HG02571 (cell line): ENCODE measurements around the gene RERG.

Source experiments
- ATAC-seq: cut with Tn5 transposase; IDR thresholded peaks from one replicate; pipeline ENCODE4 v1.9.1; 2021; ENCODE audit warnings: mild to moderate bottlenecking, moderate library complexity; ENCODE audit not compliant: unreplicated experiment

Gene RERG

GRCh38 chr12:15220915-15221885, at the start of gene RERG:
TSS of gene RERG (minus strand) at chr12:15221417. CDS start at chr12:15217489, 3,928 bp downstream.
- peak; percentile 91 for ATAC-seq

GRCh38 chr12:15270591-15270990, 49.4 kb upstream of the RERG start:
- ATAC-seq, result no peak

GRCh38 chr12:15268927-15269552, 47.8 kb upstream of the RERG start:
- no peak for ATAC-seq

- ATAC-seq, result no peak
Observed at GRCh38 chr12:15268309-15268708, 47.1 kb upstream of the RERG start.

GRCh38 chr12:15265875-15266274, 44.7 kb upstream of the RERG start:
- no peak for ATAC-seq

GRCh38 chr12:15256761-15257160, 35.5 kb upstream of the RERG start:
- ATAC-seq, result no peak

GRCh38 chr12:15253990-15254389, 32.8 kb upstream of the RERG start:
- ATAC-seq, result no peak

GRCh38 chr12:15244926-15245325, 23.7 kb upstream of the RERG start:
- ATAC-seq, result no peak

GRCh38 chr12:15244341-15244740, 23.1 kb upstream of the RERG start:
- no peak for ATAC-seq

GRCh38 chr12:15243102-15243501, 21.9 kb upstream of the RERG start:
- no peak for ATAC-seq

GRCh38 chr12:15240898-15241297, 19.7 kb upstream of the RERG start:
- no peak for ATAC-seq

- no peak for ATAC-seq
Observed at GRCh38 chr12:15234508-15234907, 13.3 kb upstream of the RERG start.

GRCh38 chr12:15234011-15234410, 12.8 kb upstream of the RERG start:
- ATAC-seq, result no peak

- no peak for ATAC-seq
Observed at GRCh38 chr12:15232959-15233358, 11.7 kb upstream of the RERG start.

- ATAC-seq, result no peak
Observed at GRCh38 chr12:15231493-15231892, 10.3 kb upstream of the RERG start.

- ATAC-seq, result no peak
Observed at GRCh38 chr12:15230751-15231150, 9.5 kb upstream of the RERG start.

GRCh38 chr12:15230137-15230536, 8.9 kb upstream of the RERG start:
- no peak for ATAC-seq

GRCh38 chr12:15227004-15227679, 5.9 kb upstream of the RERG start:
- ATAC-seq, result no peak

- ATAC-seq, result peak; percentile 46
Observed at GRCh38 chr12:15225863-15226218, 4.6 kb upstream of the RERG start.

- ATAC-seq, result no peak
Observed at GRCh38 chr12:15225136-15225862, 4.1 kb upstream of the RERG start.

- ATAC-seq, result no peak
Observed at GRCh38 chr12:15222219-15222618, 1.0 kb upstream of the RERG start.
